ENCODE data around the gene ZNF678. TPM values are rescaled to one million over a fixed set of nuclear protein-coding genes. Genes with fewer than 3 reads are reported as not detected.
"Not testable (repeated sequence)": the region's sequence is repeated elsewhere in the genome, so short reads cannot be mapped to it uniquely, and the experiment has no call there.

The ZNF678 gene
- total and polyA plus RNA-seq, 2 of the 4 experiments (the other 2 are of a cell fraction), result 1.3 to 4.8 TPM

DNA sequence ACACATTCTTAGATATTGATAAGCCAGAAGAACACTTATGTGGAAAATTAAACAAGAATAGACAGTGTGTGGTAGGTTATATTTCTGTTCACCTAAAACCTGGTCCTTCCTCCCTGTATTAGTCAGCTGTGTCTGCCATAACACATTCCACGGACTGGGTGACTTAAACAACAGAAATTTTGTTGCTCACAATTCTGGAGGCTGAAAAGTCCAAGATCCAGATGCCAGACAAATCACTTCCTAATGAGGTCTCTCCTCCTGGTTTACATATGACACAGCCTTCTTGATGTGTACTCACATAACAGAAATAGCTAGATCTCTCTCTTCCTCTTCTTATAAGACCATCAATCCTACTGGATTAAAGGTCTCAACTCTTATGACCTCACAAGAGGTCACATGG is 146.1 kb downstream of the ZNF678 start:
- Histone ChIP-seq H2AK9ac (replicated peaks; ENCODE audit: low read depth, low read length, poor library complexity) (no peak overlapping the region), H2AFZ (replicated peaks; ENCODE audit: low read length, poor library complexity) (no peak overlapping the region), H4K20me1 (ENCODE audit: insufficient read depth, low read length) (no peaks in the 10 kb centered on the region), H3K4me1 (ENCODE audit: control insufficient read depth, insufficient read depth, low read length) (no peaks in the 10 kb centered on the region), H2BK20ac (ENCODE audit: low read depth, low read length) (no peak overlapping the region), H3K79me1 (ENCODE audit: low read depth in 1 of 2, low read length in 2 of 2) (no peaks in the 10 kb centered on the region), H2AK5ac (ENCODE audit: low read depth, low read length) (no peak overlapping the region), H2BK15ac (ENCODE audit: low read depth, low read length) (no peak overlapping the region), H3K56ac (ENCODE audit: extremely low read depth, insufficient read depth, low read length) (no peak overlapping the region), H3K14ac (replicated peaks; ENCODE audit: low read depth, low read length) (no peak overlapping the region), H3K36me3 (ENCODE audit: control insufficient read depth, insufficient read depth, low read length) (no peaks in the 10 kb centered on the region), H3K9me3 (ENCODE audit: control insufficient read depth, insufficient read depth, low read length) (peaks cover 6% of the 10 kb centered on the region; the same call in 1 of the 2 replicates), H3K27ac (ENCODE audit: insufficient read depth, low read length) (no peak overlapping the region), H2BK5ac (ENCODE audit: low read depth, low read length, poor library complexity, severe bottlenecking) (no peak overlapping the region), H4K91ac (ENCODE audit: insufficient read depth, low read depth, low read length) (no peak overlapping the region), H2BK120ac (ENCODE audit: low read depth, low read length) (no peak overlapping the region), H3K4me2 (ENCODE audit: low read depth, low read length) (no peak overlapping the region), H4K5ac (ENCODE audit: low read depth, low read length) (no peak overlapping the region), H3K9ac (ENCODE audit: low read depth, low read length) (no peak overlapping the region), H3K18ac (ENCODE audit: low read depth, low read length) (no peak overlapping the region), H3K9me1 (ENCODE audit: insufficient read depth, low read length) (no peaks in the 10 kb centered on the region), H3K23ac (ENCODE audit: low read depth, low read length) (no peak overlapping the region), H3K27me3 (ENCODE audit: control insufficient read depth, insufficient read depth, low read length) (no peaks in the 10 kb centered on the region), H3K4ac (ENCODE audit: low read depth, low read length) (no peak overlapping the region), H4K8ac (ENCODE audit: low read depth in 2 of 2, low read length in 2 of 2) (no peak overlapping the region), H3K4me3 (ENCODE audit: insufficient read depth, low read depth, low read length) (no peak overlapping the region)
- CTCF ChIA-PET, result no interaction called here
- BruUV-seq (replicated peaks), result no TSS peak
- in situ Hi-C loops (cut with MboI; ENCODE audit: low sequenced_read_pairs), result no loop called here
- intact Hi-C loops (cut with micrococcal nuclease), result no loop called here
- DNase-seq (no peak), ATAC-seq (ENCODE audit: low read depth) (no peak)
- dilution Hi-C loops (cut with HindIII; ENCODE audit: low sequenced_read_pairs, unreplicated experiment), result no loop called here
- 40% methylated on average over 1 of the region's 1 CpG; no CpG with 5 or more reads in 1 of the 2 experiments for WGBS, 2 experiments (ENCODE audit: extremely low coverage in 2 of 2, insufficient read length in 1 of 2)
- no peak for TF ChIP-seq BHLHE40 (IDR thresholded peaks at IDR 0.05; ENCODE audit: low read depth, low read length)
- POLR2A ChIA-PET (ENCODE audit: unreplicated experiment), result no interaction called here

GRCh38 chr1:227710474-227710873 is 147.1 kb downstream of the ZNF678 start:
- H4K91ac ChIP-seq (ENCODE audit: insufficient read depth, low read depth, low read length); H3K4ac ChIP-seq (ENCODE audit: low read depth, low read length); H2AFZ ChIP-seq (replicated peaks; ENCODE audit: low read length, poor library complexity); H2BK20ac ChIP-seq (ENCODE audit: low read depth, low read length); in situ Hi-C loops (cut with MboI; ENCODE audit: low sequenced_read_pairs); H3K56ac ChIP-seq (ENCODE audit: extremely low read depth, insufficient read depth, low read length); H3K36me3 ChIP-seq (ENCODE audit: control insufficient read depth, insufficient read depth, low read length); H3K4me3 ChIP-seq (ENCODE audit: insufficient read depth, low read depth, low read length); H3K9me3 ChIP-seq (ENCODE audit: control insufficient read depth, insufficient read depth, low read length); H2BK120ac ChIP-seq (ENCODE audit: low read depth, low read length); H2BK5ac ChIP-seq (ENCODE audit: low read depth, low read length, poor library complexity, severe bottlenecking); H3K4me1 ChIP-seq (ENCODE audit: control insufficient read depth, insufficient read depth, low read length); ATAC-seq (ENCODE audit: low read depth); H4K8ac ChIP-seq (ENCODE audit: low read depth in 2 of 2, low read length in 2 of 2); POLR2A ChIA-PET (ENCODE audit: unreplicated experiment); H3K14ac ChIP-seq (replicated peaks; ENCODE audit: low read depth, low read length); H3K4me2 ChIP-seq (ENCODE audit: low read depth, low read length); H3K79me1 ChIP-seq (ENCODE audit: low read depth in 1 of 2, low read length in 2 of 2); DNase-seq; intact Hi-C loops (cut with micrococcal nuclease); H2BK15ac ChIP-seq (ENCODE audit: low read depth, low read length); dilution Hi-C loops (cut with HindIII; ENCODE audit: low sequenced_read_pairs, unreplicated experiment); H2AK9ac ChIP-seq (replicated peaks; ENCODE audit: low read depth, low read length, poor library complexity); CTCF ChIA-PET; H3K9me1 ChIP-seq (ENCODE audit: insufficient read depth, low read length); H3K18ac ChIP-seq (ENCODE audit: low read depth, low read length); BruUV-seq (replicated peaks); H2AK5ac ChIP-seq (ENCODE audit: low read depth, low read length); H3K27ac ChIP-seq (ENCODE audit: insufficient read depth, low read length); H3K27me3 ChIP-seq (ENCODE audit: control insufficient read depth, insufficient read depth, low read length); H3K23ac ChIP-seq (ENCODE audit: low read depth, low read length); H4K20me1 ChIP-seq (ENCODE audit: insufficient read depth, low read length); H3K9ac ChIP-seq (ENCODE audit: low read depth, low read length); H4K5ac ChIP-seq (ENCODE audit: low read depth, low read length): not testable (repeated sequence)
- WGBS, 2 experiments (ENCODE audit: extremely low coverage in 2 of 2, insufficient read length in 1 of 2), result no CpG with 5 or more reads among the region's 24 CpGs
